HG03135 (cell line): ENCODE results near the gene PRKG1.

Source experiments
- ATAC-seq: cut with Tn5 transposase; IDR thresholded peaks from one replicate; pipeline ENCODE4 v1.9.1; 2021; ENCODE audit warnings: mild to moderate bottlenecking, moderate library complexity; ENCODE audit not compliant: unreplicated experiment

PRKG1 gene

GRCh38 chr10:51215951-51216834 lies 141.9 kb downstream of the PRKG1 start:
- no peak for ATAC-seq

- ATAC-seq: no peak
Observed at GRCh38 chr10:51217505-51217904, 143.2 kb downstream of the PRKG1 start.

- ATAC-seq: no peak
Observed at GRCh38 chr10:51224671-51225161, 150.4 kb downstream of the PRKG1 start.

- ATAC-seq: no peak
Observed at GRCh38 chr10:51227897-51228713, 153.8 kb downstream of the PRKG1 start.

- no peak for ATAC-seq
Observed at GRCh38 chr10:51228714-51229100, 154.4 kb downstream of the PRKG1 start.

GRCh38 chr10:51230887-51231585 lies 156.7 kb downstream of the PRKG1 start:
- ATAC-seq: no peak

- ATAC-seq: no peak
Observed at GRCh38 chr10:51231754-51232153, 157.5 kb downstream of the PRKG1 start.

- no peak for ATAC-seq
Observed at GRCh38 chr10:51233337-51234100, 159.2 kb downstream of the PRKG1 start.

GRCh38 chr10:51235865-51236264 lies 161.6 kb downstream of the PRKG1 start:
- ATAC-seq: no peak

- ATAC-seq: no peak
Observed at GRCh38 chr10:51239006-51239405, 164.7 kb downstream of the PRKG1 start.

- ATAC-seq: no peak
Observed at GRCh38 chr10:51241461-51241860, 167.2 kb downstream of the PRKG1 start.

- no peak for ATAC-seq
Observed at GRCh38 chr10:51242393-51242792, 168.1 kb downstream of the PRKG1 start.

GRCh38 chr10:51244309-51244708 lies 170.0 kb downstream of the PRKG1 start:
- ATAC-seq: no peak

GRCh38 chr10:51244748-51245490 lies 170.6 kb downstream of the PRKG1 start:
- no peak for ATAC-seq

- no peak for ATAC-seq
Observed at GRCh38 chr10:51246156-51246555, 171.9 kb downstream of the PRKG1 start.

- no peak for ATAC-seq
Observed at GRCh38 chr10:51250278-51250920, 176.1 kb downstream of the PRKG1 start.

- no peak for ATAC-seq
Observed at GRCh38 chr10:51251110-51251509, 176.8 kb downstream of the PRKG1 start.

- ATAC-seq: no peak
Observed at GRCh38 chr10:51255381-51255780, 181.1 kb downstream of the PRKG1 start.
